Renal cortical epithelial cell (primary cell): ENCODE results near the gene CALN1. TPM values are rescaled to one million over a fixed set of nuclear protein-coding genes. Genes with fewer than 3 reads are reported as not detected.
"Not testable (repeated sequence)": the region's sequence is repeated elsewhere in the genome, so short reads cannot be mapped to it uniquely, and the experiment has no call there.

Experiments
- DNase-seq: peaks from one replicate; pipeline ENCODE4 v3.0.0-alpha.2; 2011; ENCODE audit warnings: low read depth
- total RNA-seq: library from RNA; depleted of rRNA; stranded (reverse); fragments of >200 nt; gene quantifications from 2 replicates; pipeline ENCODE4 v1.2.3, GENCODE V29; 2014

The CALN1 gene
- not detected in 2 replicates for total RNA-seq

DNA sequence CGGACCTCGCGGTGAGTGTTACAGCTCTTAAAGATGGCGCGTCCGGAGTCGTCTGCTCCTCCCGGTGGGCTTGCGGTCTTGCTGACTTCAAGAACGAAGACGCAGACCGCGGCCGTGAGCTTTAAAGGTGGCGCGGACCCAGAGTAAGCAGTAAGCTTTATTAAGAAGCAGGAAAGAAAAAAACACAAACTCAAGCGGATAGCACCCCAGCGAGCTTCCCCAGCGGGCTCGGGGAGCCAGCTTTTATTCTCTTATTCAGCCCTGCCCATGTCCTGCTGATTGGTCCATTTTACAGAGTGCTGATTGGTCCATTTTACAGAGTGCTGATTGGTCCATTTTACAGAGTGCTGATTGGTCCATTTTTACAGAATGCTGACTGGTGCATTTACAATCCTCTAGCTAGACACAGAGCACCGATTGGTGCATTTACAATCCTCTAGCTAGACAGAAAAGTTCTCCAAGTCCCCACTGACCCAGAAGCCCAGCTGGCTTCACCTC is at the start of gene CALN1:
CALN1 (minus strand) TSS at position 218 of the 498 bp plus-strand sequence.
- DNase-seq = not testable (repeated sequence)

- no peak for DNase-seq
These were observed 41.3 kb upstream of the CALN1 start for GRCh38 chr7:72453471-72453870.

DNA sequence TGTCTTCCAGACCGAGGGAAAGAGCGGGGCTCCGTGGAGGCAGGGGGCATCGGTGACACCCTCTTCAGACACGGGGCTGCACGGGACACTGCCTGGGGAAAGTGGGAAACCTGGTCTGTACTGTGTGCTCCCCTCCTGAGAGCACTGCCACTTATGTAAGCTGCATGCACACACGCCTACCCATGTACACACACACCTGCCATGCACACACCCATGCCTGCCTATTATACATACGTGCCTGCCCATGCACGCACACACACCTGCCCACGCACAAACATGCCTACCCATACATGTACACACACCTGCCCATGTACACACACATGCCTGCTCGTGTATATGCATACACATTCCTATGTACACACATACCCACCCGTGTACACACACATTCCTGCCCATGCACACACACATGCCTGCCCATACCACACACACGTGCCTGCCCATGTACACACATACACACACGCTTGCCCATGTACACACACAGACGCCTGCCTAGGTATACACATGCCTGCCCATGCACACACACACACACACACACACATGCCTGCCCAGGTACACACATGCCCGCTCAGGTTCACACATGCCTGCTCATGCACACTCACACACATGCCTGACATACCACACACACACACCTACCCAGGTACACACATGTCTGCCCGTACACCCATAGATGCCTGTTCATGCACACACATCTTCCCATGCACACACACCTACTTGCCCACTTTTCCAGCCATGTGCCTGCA is 35.5 kb upstream of the CALN1 start:
- DNase-seq = no peak

- no peak for DNase-seq
These were observed 34.7 kb upstream of the CALN1 start for GRCh38 chr7:72446591-72447462.

GRCh38 chr7:72446131-72446530 is 34.0 kb upstream of the CALN1 start:
- no peak for DNase-seq

- no peak for DNase-seq
These were observed 33.4 kb upstream of the CALN1 start for GRCh38 chr7:72445580-72445979.

GRCh38 chr7:72445075-72445474 is 32.9 kb upstream of the CALN1 start:
- no peak for DNase-seq

- DNase-seq = no peak
These were observed 32.1 kb upstream of the CALN1 start for GRCh38 chr7:72444026-72444776.

GRCh38 chr7:72441791-72442190 is 29.7 kb upstream of the CALN1 start:
- DNase-seq = no peak

DNA sequence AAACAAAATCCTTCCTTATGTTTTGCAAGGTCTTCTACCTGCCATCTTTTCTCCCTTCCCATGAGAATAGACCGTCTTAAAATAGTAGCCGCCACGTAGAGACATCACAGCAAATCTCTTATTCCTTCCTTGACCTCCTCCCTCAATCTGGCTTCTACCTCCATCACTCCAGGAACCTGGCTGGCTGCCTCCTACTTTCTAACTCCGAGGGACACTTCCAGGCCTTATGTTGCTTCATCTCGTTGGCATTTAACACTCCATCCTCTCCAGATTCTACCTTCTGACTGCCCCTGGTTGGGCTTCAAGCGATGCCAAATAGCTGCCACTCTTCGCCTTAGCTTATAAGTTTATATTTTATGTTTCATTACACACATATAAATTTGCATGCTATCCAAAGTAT is 26.4 kb upstream of the CALN1 start:
- no peak for DNase-seq

DNA sequence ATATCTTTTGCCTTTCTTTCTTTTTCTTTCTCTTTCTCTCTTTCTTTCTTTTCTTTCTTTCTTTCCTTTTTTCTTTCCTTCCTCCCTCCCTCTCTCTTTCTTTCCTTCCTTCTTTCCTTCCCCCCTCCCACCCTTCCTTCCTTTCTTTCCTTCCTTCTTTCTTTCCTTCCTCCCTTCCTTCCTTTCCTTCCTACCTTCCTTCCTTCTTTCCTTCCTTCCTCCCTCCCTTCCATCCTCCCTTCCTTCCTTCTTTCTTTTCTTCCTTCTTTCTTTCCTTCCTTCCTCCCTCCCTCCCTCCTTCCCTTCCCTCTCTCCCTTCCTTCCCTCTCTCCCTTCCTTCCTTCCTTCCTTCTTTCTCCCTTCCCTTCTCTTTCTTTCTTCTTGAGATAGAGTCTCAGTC is 25.5 kb upstream of the CALN1 start:
- no peak for DNase-seq

- no peak for DNase-seq
These were observed 25.0 kb upstream of the CALN1 start for GRCh38 chr7:72437061-72437585.

GRCh38 chr7:72435925-72436480 is 23.9 kb upstream of the CALN1 start:
- no peak for DNase-seq

DNA sequence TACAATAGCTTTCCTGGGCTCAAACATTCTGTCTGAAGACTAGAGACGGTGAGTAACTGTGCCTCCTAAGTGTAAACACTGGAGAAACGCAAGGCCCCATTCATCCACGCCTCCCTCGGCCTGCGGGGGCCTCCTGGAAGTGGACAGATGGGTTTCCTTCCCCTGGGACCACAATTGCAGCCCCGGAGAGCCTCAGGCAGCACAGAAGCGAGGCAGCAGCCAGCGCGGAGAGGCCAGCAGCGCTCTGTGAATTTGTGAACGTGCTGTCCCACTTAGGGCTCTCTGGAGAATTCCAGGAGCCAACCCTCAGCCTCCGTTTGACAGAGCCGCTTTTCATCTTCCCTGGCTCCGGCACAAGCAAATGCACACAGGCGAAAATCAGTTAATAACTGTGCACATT is 23.2 kb upstream of the CALN1 start:
- no peak for DNase-seq

DNA sequence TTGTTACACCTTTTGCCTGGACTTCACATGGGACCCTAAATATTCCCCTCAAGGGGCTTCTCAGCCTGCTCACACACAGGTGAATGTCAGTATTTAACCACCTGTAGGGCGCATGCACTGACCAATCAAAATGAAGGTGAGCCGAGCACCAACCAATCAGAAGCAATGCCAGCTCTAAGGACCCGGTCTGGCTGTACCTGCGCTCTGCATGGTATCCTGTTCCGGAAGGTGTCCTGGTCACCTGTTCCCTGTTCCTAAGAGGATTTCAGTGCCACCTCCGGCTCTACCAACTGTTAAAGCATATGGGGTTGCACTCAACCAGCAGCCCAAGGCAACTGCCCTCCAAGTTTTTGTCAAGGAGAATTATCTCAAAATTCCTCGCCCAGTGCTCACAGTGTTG is 18.4 kb upstream of the CALN1 start:
- DNase-seq = no peak

DNA sequence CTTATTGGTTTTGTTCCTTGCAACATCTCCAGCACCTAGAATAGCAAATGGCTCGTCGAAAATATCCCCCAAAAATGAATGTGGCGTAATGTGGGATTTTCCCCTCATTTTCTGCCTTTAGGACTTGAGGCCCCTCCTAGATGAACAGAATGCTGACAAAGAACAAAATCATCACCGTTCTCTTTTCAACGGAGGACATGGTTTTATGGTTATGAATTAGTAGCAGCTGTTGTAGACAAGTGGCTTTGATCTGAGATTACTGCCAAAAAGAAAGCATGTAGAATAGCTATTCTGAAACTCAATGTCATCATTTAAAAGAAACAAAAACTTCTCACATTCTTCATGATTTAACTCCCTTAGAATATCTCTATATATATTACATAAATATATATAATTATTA is 17.2 kb upstream of the CALN1 start:
- no peak for DNase-seq

DNA sequence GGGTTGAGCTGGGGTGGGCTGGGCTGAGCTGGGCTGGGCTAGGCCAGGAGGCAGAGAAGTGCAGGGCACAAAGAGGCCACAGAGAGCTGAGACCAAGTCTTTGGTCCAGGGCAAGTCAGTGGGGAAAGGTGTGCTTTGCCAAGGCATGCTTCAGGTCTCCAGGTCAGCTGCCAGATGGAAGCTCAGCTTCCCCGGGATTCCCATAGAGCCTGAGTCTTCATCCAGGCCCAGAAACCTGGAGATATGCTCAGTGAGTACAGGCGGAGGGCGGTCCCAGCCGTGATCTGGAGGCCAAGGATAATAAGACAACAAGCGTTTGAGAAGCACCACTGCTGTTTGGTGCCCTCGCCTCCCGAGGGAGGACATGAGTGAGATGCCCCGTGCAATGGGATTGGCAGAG is 4.7 kb upstream of the CALN1 start:
- no peak for DNase-seq

DNA sequence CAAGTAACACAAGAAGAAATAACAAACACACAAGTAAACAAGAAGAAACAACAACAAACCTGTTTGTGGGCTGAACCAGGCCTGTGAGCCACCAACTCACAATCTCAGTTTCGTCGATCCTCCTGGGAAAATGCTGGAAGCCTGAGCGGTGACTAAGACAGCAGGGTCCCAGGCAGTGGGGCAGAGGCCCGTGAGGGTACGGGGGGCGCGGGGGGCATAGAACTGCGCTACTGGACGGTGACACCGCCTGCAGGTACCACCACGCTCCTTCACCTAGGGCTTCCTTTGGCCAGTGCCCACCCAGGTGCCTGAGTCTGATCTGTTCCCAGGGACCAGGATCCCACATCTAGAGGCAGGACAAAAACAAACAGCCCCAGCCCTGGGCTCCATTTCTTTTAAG is 3.4 kb upstream of the CALN1 start:
- DNase-seq = no peak

- no peak for DNase-seq
These were observed 1.7 kb upstream of the CALN1 start for GRCh38 chr7:72413886-72414285.

DNA sequence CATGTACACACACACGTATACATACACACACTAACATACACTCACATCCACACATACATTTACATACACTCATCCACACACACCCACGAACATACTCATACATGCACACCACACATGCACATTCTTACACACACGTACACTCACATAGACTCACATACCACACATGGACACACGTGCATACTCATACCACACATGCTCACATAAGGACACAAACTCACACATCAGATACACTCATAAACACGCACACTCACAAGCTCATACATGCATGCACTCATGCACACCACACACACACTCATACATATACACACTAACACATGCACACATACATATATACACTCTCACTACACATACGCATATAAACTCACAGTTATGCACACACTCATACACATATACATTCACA is 1.2 kb upstream of the CALN1 start:
- DNase-seq = no peak

GRCh38 chr7:72411419-72411818 is 719 bp downstream of the CALN1 start:
- DNase-seq = no peak

- DNase-seq = no peak
These were observed 2.5 kb downstream of the CALN1 start for GRCh38 chr7:72409638-72410015.
